SU-DHL-6 (cell line): ENCODE data around the gene SLC19A1.

ENCODE experiments used
- H2AFZ ChIP-seq: fragments of 200-600 bp; sonication (generic); 2 replicates; pipeline ENCODE4 v1.6.1; 2014; ENCODE audit warnings: low read depth, mild to moderate bottlenecking, moderate library complexity, mixed read lengths, antibody characterized with exemption, low read length; ENCODE audit not compliant: severe bottlenecking
- H3F3A ChIP-seq: fragments of 200-600 bp; shearing (Covaris generic); 2 replicates; pipeline ENCODE4 v1.6.0; 2016; ENCODE audit warnings: antibody characterized with exemption, mild to moderate bottlenecking; ENCODE audit not compliant: insufficient read depth
- H3K27ac ChIP-seq: fragments of 200-600 bp; sonication (generic); 2 replicates; pipeline ENCODE4 v1.5.1; 2016; ENCODE audit warnings: low read depth, mild to moderate bottlenecking, low read length, moderate library complexity, mixed read lengths
- H3K27me3 ChIP-seq: fragments of 200-600 bp; sonication (generic), shearing (Covaris generic); 2 replicates; pipeline ENCODE4 v1.6.0; 2014; ENCODE audit warnings: mild to moderate bottlenecking, low read length
- H3K36me3 ChIP-seq: fragments of 200-600 bp; sonication (generic); 2 replicates; pipeline ENCODE4 v1.6.1; 2014; ENCODE audit warnings: mild to moderate bottlenecking, low read length, mixed read lengths
- H3K4me2 ChIP-seq: fragments of 300-600, 200-600 bp; shearing (Covaris generic), sonication (generic); 2 replicates; pipeline ENCODE4 v1.6.0; 2014; ENCODE audit warnings: low read length, low read depth, mild to moderate bottlenecking; ENCODE audit not compliant: poor library complexity, severe bottlenecking
- H3K4me3 ChIP-seq: fragments of 200-600 bp; sonication (generic); 2 replicates; pipeline ENCODE4 v1.5.1; 2014; ENCODE audit warnings: antibody characterized with exemption, low read length, mild to moderate bottlenecking, mixed read lengths; ENCODE audit not compliant: insufficient read depth, poor library complexity, severe bottlenecking
- H3K79me2 ChIP-seq: fragments of 200-600 bp; sonication (generic); 2 replicates; pipeline ENCODE4 v1.6.1; 2014; ENCODE audit warnings: mild to moderate bottlenecking, low read length, moderate library complexity; ENCODE audit not compliant: insufficient read depth
- H3K9ac ChIP-seq: fragments of 200-600 bp; sonication (generic); 2 replicates; pipeline ENCODE4 v1.7.0; 2014; ENCODE audit warnings: mild to moderate bottlenecking, low read length
- H3K9me2 ChIP-seq: fragments of 200-600 bp; sonication (generic); replicated peaks from 2 replicates; pipeline ENCODE4 v1.6.1; 2014; ENCODE audit warnings: low read length; ENCODE audit not compliant: insufficient read depth
- H3K9me3 ChIP-seq: fragments of 200-600 bp; sonication (generic); 2 replicates; pipeline ENCODE4 v1.6.1; 2014; ENCODE audit warnings: low read length, mixed read lengths; ENCODE audit not compliant: insufficient read depth
- H4K20me1 ChIP-seq: fragments of 200-600 bp; sonication (generic); 2 replicates; pipeline ENCODE4 v1.6.1; 2014; ENCODE audit warnings: low read depth, mild to moderate bottlenecking, antibody characterized with exemption, low read length, moderate library complexity, mixed read lengths
- CTCF ChIP-seq: fragments of 200-600 bp; sonication (generic); IDR thresholded peaks from one replicate; pipeline ENCODE4 v1.5.1; 2017; ENCODE audit warnings: antibody characterized with exemption, mild to moderate bottlenecking, low read length, moderate library complexity; ENCODE audit not compliant: insufficient read depth, poor library complexity, severe bottlenecking
- EZH2phosphoT487 ChIP-seq: fragments of 200-600 bp; sonication (generic), shearing (Covaris generic); conservative IDR thresholded peaks from 2 replicates; pipeline ENCODE4 v1.6.1; 2018; ENCODE audit warnings: mild to moderate bottlenecking, antibody characterized with exemption, low read length, moderate library complexity, mixed read lengths

Gene SLC19A1

GRCh38 chr21:45456584-45457160 is 85.6 kb downstream of the SLC19A1 start:
- Histone ChIP-seq H2AFZ (no peak overlapping the region), H3K36me3 (no peaks in the 10 kb centered on the region), H3K4me2 (no peak overlapping the region), H3K9ac (no peak overlapping the region), H3K4me3 (no peak overlapping the region), H3K9me2 (no peaks in the 10 kb centered on the region), H3K79me2 (no peaks in the 10 kb centered on the region), H3F3A (no peaks in the 10 kb centered on the region), H3K9me3 (peaks cover 5% of the 10 kb centered on the region; the same call in 1 of the 2 replicates), H4K20me1 (no peaks in the 10 kb centered on the region), H3K27ac (no peak overlapping the region), H3K27me3 (no peaks in the 10 kb centered on the region)
- TF ChIP-seq CTCF (no peak), EZH2phosphoT487 (no peak)

GRCh38 chr21:45455674-45456583 is 86.3 kb downstream of the SLC19A1 start:
- peaks cover 5% of the 10 kb centered on the region; the same call in 1 of the 2 replicates for H3K9me3 ChIP-seq
- H2AFZ ChIP-seq, result no peak overlapping the region
- no peaks in the 10 kb centered on the region for H3F3A ChIP-seq
- no peaks in the 10 kb centered on the region for H3K9me2 ChIP-seq
- TF ChIP-seq CTCF, result no peak
- TF ChIP-seq EZH2phosphoT487, result no peak
- no peak overlapping the region for H3K27ac ChIP-seq
- H3K4me2 ChIP-seq, result no peak overlapping the region
- H3K27me3 ChIP-seq, result no peaks in the 10 kb centered on the region
- no peaks in the 10 kb centered on the region for H4K20me1 ChIP-seq
- no peaks in the 10 kb centered on the region for H3K79me2 ChIP-seq
- no peak overlapping the region for H3K4me3 ChIP-seq
- H3K36me3 ChIP-seq, result no peaks in the 10 kb centered on the region
- no peak overlapping the region for H3K9ac ChIP-seq

GRCh38 chr21:45454926-45455673 is 87.1 kb downstream of the SLC19A1 start:
- Histone ChIP-seq H3K4me2 (no peak overlapping the region), H3K4me3 (no peak overlapping the region), H3K27ac (no peak overlapping the region), H4K20me1 (no peaks in the 10 kb centered on the region), H3K36me3 (no peaks in the 10 kb centered on the region), H3K9me2 (no peaks in the 10 kb centered on the region), H3K27me3 (no peaks in the 10 kb centered on the region), H3F3A (no peaks in the 10 kb centered on the region), H3K9me3 (peaks cover 5% of the 10 kb centered on the region; the same call in 1 of the 2 replicates), H3K9ac (no peak overlapping the region), H3K79me2 (no peaks in the 10 kb centered on the region), H2AFZ (no peak overlapping the region)
- no peak for TF ChIP-seq EZH2phosphoT487
- no peak for TF ChIP-seq CTCF
